ENCODE measurements around the gene FAM227B.

Gene FAM227B

DNA sequence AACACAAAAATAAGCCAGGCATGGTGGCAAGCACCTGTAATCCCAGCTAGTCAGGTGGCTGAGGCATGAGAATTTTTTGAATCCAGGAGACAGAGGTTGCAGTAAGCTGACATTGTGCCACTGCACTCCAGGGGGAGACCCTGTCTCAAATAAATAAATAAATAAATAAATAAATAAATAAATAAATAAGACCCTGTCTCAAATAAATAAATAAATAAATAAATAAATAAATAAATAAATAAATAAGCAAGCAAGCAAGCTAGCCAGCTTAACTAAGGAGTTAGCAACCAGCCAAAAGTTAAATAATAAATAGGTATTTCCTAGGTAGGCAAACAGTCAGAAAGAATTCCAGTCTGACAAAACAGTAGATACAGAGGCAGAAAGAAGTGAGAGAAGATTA is 326.7 kb downstream of the FAM227B start:
- DNase-seq (ENCODE audit: low read depth), result no peak

GRCh38 chr15:49290191-49290590 is 330.4 kb downstream of the FAM227B start:
- no peak for DNase-seq (ENCODE audit: low read depth)

DNA sequence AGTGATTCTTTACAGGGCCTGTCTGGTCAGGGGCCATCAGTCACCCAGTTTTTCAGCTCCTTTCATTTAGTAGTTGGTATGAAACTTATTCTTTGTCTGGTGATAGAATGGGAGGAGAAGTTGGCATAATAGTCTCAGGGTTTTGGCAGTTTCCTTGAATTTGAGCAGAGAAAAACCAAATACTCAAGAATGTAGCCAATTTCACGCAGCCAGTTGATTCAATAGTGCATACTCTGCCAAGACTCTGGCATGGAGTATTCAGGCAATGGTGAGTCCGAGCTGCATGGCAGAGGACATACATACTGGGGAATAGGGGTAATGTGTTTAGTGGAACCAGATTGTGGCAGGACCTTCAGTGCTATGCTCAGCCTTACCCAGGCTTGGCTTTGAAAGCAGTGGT is 332.2 kb downstream of the FAM227B start:
- DNase-seq (ENCODE audit: low read depth), result no peak

DNA sequence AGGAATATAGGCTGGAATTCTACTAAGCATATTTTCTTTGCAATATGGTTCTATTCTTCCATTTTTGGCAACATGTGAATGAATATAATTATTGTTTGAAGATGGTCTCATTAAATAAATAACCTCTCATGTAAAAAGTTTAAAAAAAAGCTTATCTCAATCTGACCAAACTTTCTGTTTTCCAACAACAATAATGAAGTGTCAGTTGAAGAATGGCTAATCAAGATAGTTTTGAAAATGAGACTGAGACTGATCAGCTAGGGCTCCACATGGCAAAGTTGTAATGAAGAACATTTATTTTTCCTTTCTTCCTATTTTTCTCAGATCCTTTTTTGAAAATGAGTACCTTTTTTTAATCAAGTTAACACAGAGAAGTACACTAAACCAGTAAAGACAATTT is 333.1 kb downstream of the FAM227B start:
- DNase-seq (ENCODE audit: low read depth), result no peak

- DNase-seq (ENCODE audit: low read depth), result no peak
Measured at GRCh38 chr15:49286649-49287404, 333.8 kb downstream of the FAM227B start.

DNA sequence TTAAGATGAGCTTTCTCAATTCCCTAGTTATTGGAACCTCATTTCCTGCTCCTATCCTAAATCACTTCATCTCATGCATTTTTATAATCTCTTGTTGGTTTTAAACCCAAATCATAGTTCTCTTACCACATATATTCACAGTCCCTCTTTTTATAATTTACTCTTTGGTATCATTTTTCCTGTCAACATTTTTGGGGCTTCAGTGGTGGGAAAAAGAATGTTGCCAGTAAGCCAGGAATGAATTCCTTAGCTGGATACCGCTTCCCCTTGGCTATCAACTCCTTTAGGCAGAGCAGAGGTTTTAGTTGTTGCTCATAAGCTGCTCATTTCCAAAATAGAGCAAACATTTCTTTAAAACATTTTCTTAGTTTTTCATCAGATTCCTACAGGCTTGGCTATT is 338.3 kb downstream of the FAM227B start:
- DNase-seq (ENCODE audit: low read depth), result no peak

GRCh38 chr15:49279521-49280456 is 340.8 kb downstream of the FAM227B start:
- no peak for DNase-seq (ENCODE audit: low read depth)

GRCh38 chr15:49278751-49279150 is 341.9 kb downstream of the FAM227B start:
- no peak for DNase-seq (ENCODE audit: low read depth)
